ENCODE results near the gene PARP3.

Gene PARP3

GRCh38 chr3:51984269-51984647, 42.1 kb downstream of the PARP3 start:
- Histone ChIP-seq H3K4me1 (ENCODE audit: insufficient read depth, low read length) (peaks cover 36% of the 10 kb centered on the region), H4K20me1 (ENCODE audit: insufficient read depth, low read length) (peaks cover 8% of the 10 kb centered on the region; the same call in 1 of the 2 replicates), H3K4me2 (ENCODE audit: insufficient read depth, low read length) (peak overlapping the region; percentile 97), H3K9me3 (ENCODE audit: insufficient read depth, low read length, severe bottlenecking) (no peaks in the 10 kb centered on the region), H3K9ac (ENCODE audit: low read depth, low read length) (peak overlapping the region; percentile 66), H3K27me3 (ENCODE audit: insufficient read depth, low read length, poor library complexity) (no peaks in the 10 kb centered on the region), H3K27ac (ENCODE audit: low read length) (peak overlapping the region; percentile 84), H3K79me2 (ENCODE audit: insufficient read depth, low read length) (peaks cover 17% of the 10 kb centered on the region), H3K36me3 (ENCODE audit: insufficient read depth, low read length) (peaks cover 12% of the 10 kb centered on the region; the same call in 1 of the 2 replicates), H2AFZ (ENCODE audit: low read depth, low read length) (no peak overlapping the region), H3K4me3 (ENCODE audit: low read depth in 1 of 2, low read length in 2 of 2) (peak overlapping the region in 1 of 2 experiments; percentile 77; a peak in 1 of 4 replicates)
- DNase-seq: no peak
- no peak for ATAC-seq (ENCODE audit: insufficient read depth, low read depth)
- no peak for TF ChIP-seq CTCF (IDR thresholded peaks at IDR 0.05; ENCODE audit: borderline replicate concordance, extremely low read depth, low read length, poor library complexity, severe bottlenecking)
- TF ChIP-seq EZH2 (IDR thresholded peaks at IDR 0.05; ENCODE audit: borderline replicate concordance, low read depth, low read length, severe bottlenecking): no peak

- TF ChIP-seq CTCF (IDR thresholded peaks at IDR 0.05; ENCODE audit: borderline replicate concordance, extremely low read depth, low read length, poor library complexity, severe bottlenecking) (no peak), EZH2 (IDR thresholded peaks at IDR 0.05; ENCODE audit: borderline replicate concordance, low read depth, low read length, severe bottlenecking) (no peak)
- Histone ChIP-seq H3K9me3 (ENCODE audit: insufficient read depth, low read length, severe bottlenecking) (no peaks in the 10 kb centered on the region), H3K4me3 (ENCODE audit: low read depth in 1 of 2, low read length in 2 of 2) (no peak overlapping the region), H2AFZ (ENCODE audit: low read depth, low read length) (no peak overlapping the region), H3K36me3 (ENCODE audit: insufficient read depth, low read length) (peaks cover 12% of the 10 kb centered on the region), H3K27ac (ENCODE audit: low read length) (peak overlapping the region; percentile 30; the same call in 1 of the 2 replicates), H3K4me2 (ENCODE audit: insufficient read depth, low read length) (no peak overlapping the region), H3K27me3 (ENCODE audit: insufficient read depth, low read length, poor library complexity) (no peaks in the 10 kb centered on the region), H3K79me2 (ENCODE audit: insufficient read depth, low read length) (peaks cover 17% of the 10 kb centered on the region), H3K9ac (ENCODE audit: low read depth, low read length) (no peak overlapping the region), H4K20me1 (ENCODE audit: insufficient read depth, low read length) (peaks cover 11% of the 10 kb centered on the region; the same call in 1 of the 2 replicates), H3K4me1 (ENCODE audit: insufficient read depth, low read length) (peaks cover 36% of the 10 kb centered on the region)
- no peak for DNase-seq
- no peak for ATAC-seq (ENCODE audit: insufficient read depth, low read depth)
Measured at GRCh38 chr3:51985063-51985462, 42.9 kb downstream of the PARP3 start.

GRCh38 chr3:51986010-51986947, 44.1 kb downstream of the PARP3 start:
- DNase-seq: no peak
- peaks cover 32% of the 10 kb centered on the region for H3K4me1 ChIP-seq (ENCODE audit: insufficient read depth, low read length)
- H3K4me2 ChIP-seq (ENCODE audit: insufficient read depth, low read length): no peak overlapping the region
- no peak overlapping the region for H3K9ac ChIP-seq (ENCODE audit: low read depth, low read length)
- ATAC-seq (ENCODE audit: insufficient read depth, low read depth): no peak
- H3K27ac ChIP-seq (ENCODE audit: low read length): no peak overlapping the region
- TF ChIP-seq EZH2 (IDR thresholded peaks at IDR 0.05; ENCODE audit: borderline replicate concordance, low read depth, low read length, severe bottlenecking) (no peak), CTCF (IDR thresholded peaks at IDR 0.05; ENCODE audit: borderline replicate concordance, extremely low read depth, low read length, poor library complexity, severe bottlenecking) (no peak)
- H3K36me3 ChIP-seq (ENCODE audit: insufficient read depth, low read length): peaks cover under 1% of the 10 kb centered on the region
- no peak overlapping the region for H3K4me3 ChIP-seq (ENCODE audit: low read depth in 1 of 2, low read length in 2 of 2)
- H3K27me3 ChIP-seq (ENCODE audit: insufficient read depth, low read length, poor library complexity): no peaks in the 10 kb centered on the region
- H3K9me3 ChIP-seq (ENCODE audit: insufficient read depth, low read length, severe bottlenecking): no peaks in the 10 kb centered on the region
- no peak overlapping the region for H2AFZ ChIP-seq (ENCODE audit: low read depth, low read length)
- H4K20me1 ChIP-seq (ENCODE audit: insufficient read depth, low read length): peaks cover 9% of the 10 kb centered on the region; the same call in 1 of the 2 replicates
- peaks cover 7% of the 10 kb centered on the region for H3K79me2 ChIP-seq (ENCODE audit: insufficient read depth, low read length)
